ENCODE data around the gene ABHD4. TPM values are rescaled to one million over a fixed set of nuclear protein-coding genes. Genes with fewer than 3 reads are reported as not detected.

The ABHD4 gene
- total RNA-seq, 2 donors from 2014 or later = 25.9 to 116 TPM

GRCh38 chr14:22570132-22570949 is 27.8 kb upstream of the ABHD4 start:
- peak overlapping the region; percentile 21 to 43 for H3K27ac ChIP-seq
- WGBS = 25% methylated on average over 8 of the region's 8 CpGs
- H3K27me3 ChIP-seq (replicated peaks; ENCODE audit: insufficient read depth) = no peaks in the 10 kb centered on the region
- intact Hi-C loops (cut with DNase I) = loop anchor here (5.0 kb wide), 2 partner anchors 82 to 197 kb away; partner anchors contain the start of gene OXA1L
- no peaks in the 10 kb centered on the region for H3K36me3 ChIP-seq
- peak; percentile 80 for DNase-seq (ENCODE audit: low spot score)
- no peak overlapping the region for H3K4me3 ChIP-seq
- H3K4me1 ChIP-seq (replicated peaks) = no peaks in the 10 kb centered on the region
- TF ChIP-seq POLR2A (IDR thresholded peaks at IDR 0.05) = no peak
- TF ChIP-seq CTCF (IDR thresholded peaks at IDR 0.05) = peak; percentile 60 to 95 (median 86)
- peak; percentile 62 for TF ChIP-seq POLR2AphosphoS5 (IDR thresholded peaks at IDR 0.05)
- no peaks in the 10 kb centered on the region for H3K9me3 ChIP-seq

GRCh38 chr14:22572562-22573058 is 25.5 kb upstream of the ABHD4 start:
- Histone ChIP-seq H3K36me3 (no peaks in the 10 kb centered on the region), H3K27ac (no peak overlapping the region), H3K27me3 (replicated peaks; ENCODE audit: insufficient read depth) (no peaks in the 10 kb centered on the region), H3K9me3 (no peaks in the 10 kb centered on the region), H3K4me1 (replicated peaks) (no peaks in the 10 kb centered on the region), H3K4me3 (no peak overlapping the region)
- no peak for DNase-seq (ENCODE audit: low spot score)
- TF ChIP-seq CTCF (IDR thresholded peaks at IDR 0.05) = no peak
- intact Hi-C loops (cut with DNase I) = loop anchor here (5.0 kb wide), 2 partner anchors 80 to 195 kb away; partner anchors contain the start of gene OXA1L
- WGBS = 75% methylated on average over 1 of the region's 1 CpG

- no peak for TF ChIP-seq POLR2A (IDR thresholded peaks at IDR 0.05)
- no peak for TF ChIP-seq POLR2AphosphoS5 (IDR thresholded peaks at IDR 0.05)
- TF ChIP-seq CTCF (IDR thresholded peaks at IDR 0.05) = no peak
- H3K4me3 ChIP-seq = no peak overlapping the region
- intact Hi-C loops (cut with DNase I) = loop anchor here (5.0 kb wide), 2 partner anchors 78 to 193 kb away; partner anchors contain the start of gene OXA1L
- H3K27ac ChIP-seq = no peak overlapping the region
- no peak for DNase-seq (ENCODE audit: low spot score)
- H3K27me3 ChIP-seq (replicated peaks; ENCODE audit: insufficient read depth) = no peaks in the 10 kb centered on the region
- no peaks in the 10 kb centered on the region for H3K4me1 ChIP-seq (replicated peaks)
- H3K9me3 ChIP-seq = no peaks in the 10 kb centered on the region
- WGBS = 96% methylated on average over 3 of the region's 3 CpGs
- no peaks in the 10 kb centered on the region for H3K36me3 ChIP-seq
These were observed 24.3 kb upstream of the ABHD4 start for GRCh38 chr14:22573804-22574203.

- H3K4me1 ChIP-seq (replicated peaks) = no peaks in the 10 kb centered on the region
- no peaks in the 10 kb centered on the region for H3K36me3 ChIP-seq
- 79% methylated on average over 6 of the region's 6 CpGs for WGBS
These were observed 20.7 kb upstream of the ABHD4 start for GRCh38 chr14:22577334-22577908.

More at GRCh38 chr14:22577334-22577908, 20.7 kb upstream of the ABHD4 start:
- TF ChIP-seq CTCF (IDR thresholded peaks at IDR 0.05) = no peak
- DNase-seq (ENCODE audit: low spot score) = no peak
- Histone ChIP-seq H3K4me3 (no peak overlapping the region), H3K27me3 (replicated peaks; ENCODE audit: insufficient read depth) (no peaks in the 10 kb centered on the region), H3K27ac (no peak overlapping the region), H3K9me3 (no peaks in the 10 kb centered on the region)
- intact Hi-C loops (cut with DNase I) = no loop called here

All from prostate gland (tissue), 2 donors.